HG02571 (cell line): ENCODE results near the gene CA7.
"Not testable (repeated sequence)": the region's sequence is repeated elsewhere in the genome, so short reads cannot be mapped to it uniquely, and the experiment has no call there.

Source experiments
- ATAC-seq: cut with Tn5 transposase; IDR thresholded peaks from one replicate; pipeline ENCODE4 v1.9.1; 2021; ENCODE audit warnings: mild to moderate bottlenecking, moderate library complexity; ENCODE audit not compliant: unreplicated experiment

CA7 gene

DNA sequence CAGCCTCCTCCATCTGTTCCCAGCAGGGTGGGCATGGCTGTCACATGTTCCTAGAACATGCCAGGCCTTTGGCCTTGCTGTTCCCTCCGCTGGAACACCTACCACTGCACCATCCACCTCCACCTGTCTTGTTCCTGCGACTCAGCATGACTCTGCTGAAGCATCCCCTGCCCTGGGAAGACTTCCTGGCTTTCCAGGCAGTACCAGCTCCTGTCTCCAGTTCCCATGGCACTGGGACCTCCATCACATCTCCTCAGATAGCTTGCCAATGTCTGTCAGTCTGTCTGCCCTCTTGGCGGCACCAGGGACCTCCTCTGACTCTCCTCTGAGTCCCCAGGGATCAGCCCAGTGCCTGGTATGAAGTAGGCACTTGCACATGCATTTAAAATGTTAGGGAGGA lies 51.8 kb downstream of the CA7 start:
- no peak for ATAC-seq

- not testable (repeated sequence) for ATAC-seq
These were observed 52.5 kb downstream of the CA7 start for GRCh38 chr16:66896682-66897081.

DNA sequence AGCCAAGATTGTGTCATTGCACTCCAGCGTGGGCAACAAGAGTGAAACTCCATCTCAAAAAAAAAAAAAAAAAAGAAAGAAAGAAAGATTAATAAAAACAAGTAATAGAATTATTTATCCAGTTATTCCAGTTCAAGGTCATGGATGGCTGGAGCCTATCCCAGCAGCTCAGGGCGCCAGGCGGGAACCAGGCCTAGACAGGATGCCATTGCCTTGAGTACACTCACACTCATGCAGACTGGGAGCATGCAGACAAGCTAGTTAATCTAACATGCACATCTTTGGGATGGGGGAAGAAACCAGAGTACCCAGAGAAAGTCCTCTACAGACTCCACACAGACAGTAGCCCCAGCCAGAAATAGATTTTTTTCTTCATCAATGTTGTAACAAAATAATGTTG lies 54.0 kb downstream of the CA7 start:
- ATAC-seq: no peak

- ATAC-seq: no peak
These were observed 54.7 kb downstream of the CA7 start for GRCh38 chr16:66898933-66899309.

DNA sequence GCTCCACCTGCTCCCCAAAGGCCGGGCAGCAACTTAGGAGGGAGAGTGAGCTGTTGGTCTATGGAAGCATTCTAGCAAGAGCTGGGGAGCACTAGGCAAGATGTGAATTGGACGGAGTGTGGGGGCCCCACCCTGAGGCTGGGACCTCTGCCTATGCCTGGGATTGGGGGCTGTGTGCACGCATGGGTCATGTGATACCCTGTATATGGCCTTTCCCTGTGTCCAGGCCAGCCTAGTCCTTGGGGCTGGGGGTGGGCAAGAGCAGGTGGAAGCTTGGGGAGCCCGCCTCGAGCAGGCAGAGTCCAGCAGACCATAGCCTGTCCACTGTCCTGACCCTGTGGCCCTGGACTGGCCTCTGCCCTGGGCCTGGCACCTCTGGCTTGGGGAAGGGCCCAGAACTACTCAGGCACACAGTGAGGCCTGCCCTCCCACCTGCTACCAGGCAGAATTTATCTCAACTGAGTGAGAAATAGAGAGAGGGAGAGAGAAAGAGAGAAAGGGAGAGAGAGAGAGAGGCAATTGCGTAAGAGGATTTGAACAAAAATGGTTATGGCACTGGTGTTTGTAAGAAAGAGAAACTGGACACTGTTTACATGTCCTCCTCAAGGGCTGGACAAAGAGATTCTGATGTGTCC lies 55.2 kb downstream of the CA7 start:
- ATAC-seq: no peak

DNA sequence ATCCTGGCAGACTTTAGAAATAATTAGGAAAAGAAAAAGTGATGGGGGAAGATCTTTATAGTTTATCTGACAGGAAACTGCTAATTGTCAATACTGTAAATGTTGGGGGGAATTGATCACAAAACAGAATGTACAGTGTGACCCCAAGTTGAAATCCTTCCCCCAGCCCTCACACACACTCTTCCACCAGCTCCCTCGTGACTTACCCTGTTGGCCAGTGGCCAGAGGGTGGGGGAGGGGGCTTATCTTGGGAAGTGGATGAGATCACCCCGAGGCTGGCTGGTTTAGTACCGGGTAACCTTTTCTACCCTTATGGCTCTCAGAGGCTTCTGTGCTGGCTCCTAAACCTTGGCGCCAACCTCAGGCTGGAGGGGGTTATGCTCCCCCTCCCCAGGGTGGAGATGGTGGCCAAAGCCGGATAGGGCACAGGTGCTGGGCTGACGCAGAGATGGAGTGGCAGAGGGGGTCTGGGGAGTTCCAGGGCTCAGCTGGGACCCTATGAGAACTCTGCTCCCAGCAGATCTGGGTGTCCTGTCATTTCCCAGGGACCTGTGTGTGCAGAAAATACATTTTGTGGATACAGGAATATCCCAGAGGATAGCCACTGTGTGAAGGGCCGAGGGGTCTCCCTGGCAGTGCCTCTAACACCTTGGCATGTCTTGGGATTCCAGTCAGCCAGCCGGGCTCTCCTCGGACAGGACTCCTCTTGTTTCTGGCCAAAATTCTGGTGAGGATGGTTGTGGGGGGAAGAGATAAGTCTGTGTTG lies 55.9 kb downstream of the CA7 start:
- ATAC-seq: no peak

DNA sequence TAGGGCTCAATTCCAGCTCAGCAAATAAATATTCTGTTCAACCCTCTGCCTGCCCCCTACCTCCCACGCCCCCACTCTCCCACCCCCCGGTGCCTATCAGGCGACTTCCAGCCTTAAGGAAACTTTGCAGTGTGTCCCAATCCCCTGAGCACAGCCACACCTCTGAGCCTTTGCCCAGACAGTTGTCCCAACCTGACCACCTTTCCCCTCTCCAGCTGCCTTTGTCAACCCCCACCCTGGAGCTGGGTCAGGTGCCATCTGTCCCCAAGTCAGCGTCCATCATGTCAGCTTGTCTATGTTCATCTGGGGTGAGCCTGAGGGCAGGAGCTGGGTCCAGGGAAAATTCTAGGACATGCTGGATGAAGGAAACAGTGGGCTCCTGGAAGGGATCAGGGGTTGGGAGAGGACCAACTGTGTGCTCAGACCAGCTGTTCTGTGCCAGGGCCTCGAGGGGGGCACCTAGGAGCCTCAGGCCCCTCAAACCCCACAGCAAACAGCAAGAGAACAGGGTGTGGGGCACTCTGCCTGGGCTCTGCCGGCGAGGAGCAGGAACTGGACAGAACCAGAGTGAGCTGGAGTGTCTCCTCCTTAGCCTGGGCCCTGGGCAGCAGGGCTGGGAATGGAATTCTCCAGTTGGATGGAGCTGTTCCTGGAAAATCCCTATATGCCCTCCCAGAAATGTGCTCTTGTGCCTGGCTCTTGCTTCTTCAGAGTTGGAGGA lies 56.7 kb downstream of the CA7 start:
- no peak for ATAC-seq

GRCh38 chr16:66901626-66902025 lies 57.4 kb downstream of the CA7 start:
- no peak for ATAC-seq

- ATAC-seq: no peak
These were observed 58.7 kb downstream of the CA7 start for GRCh38 chr16:66902648-66903543.
